Measurements from ENCODE around the gene FER.

Gene FER

DNA sequence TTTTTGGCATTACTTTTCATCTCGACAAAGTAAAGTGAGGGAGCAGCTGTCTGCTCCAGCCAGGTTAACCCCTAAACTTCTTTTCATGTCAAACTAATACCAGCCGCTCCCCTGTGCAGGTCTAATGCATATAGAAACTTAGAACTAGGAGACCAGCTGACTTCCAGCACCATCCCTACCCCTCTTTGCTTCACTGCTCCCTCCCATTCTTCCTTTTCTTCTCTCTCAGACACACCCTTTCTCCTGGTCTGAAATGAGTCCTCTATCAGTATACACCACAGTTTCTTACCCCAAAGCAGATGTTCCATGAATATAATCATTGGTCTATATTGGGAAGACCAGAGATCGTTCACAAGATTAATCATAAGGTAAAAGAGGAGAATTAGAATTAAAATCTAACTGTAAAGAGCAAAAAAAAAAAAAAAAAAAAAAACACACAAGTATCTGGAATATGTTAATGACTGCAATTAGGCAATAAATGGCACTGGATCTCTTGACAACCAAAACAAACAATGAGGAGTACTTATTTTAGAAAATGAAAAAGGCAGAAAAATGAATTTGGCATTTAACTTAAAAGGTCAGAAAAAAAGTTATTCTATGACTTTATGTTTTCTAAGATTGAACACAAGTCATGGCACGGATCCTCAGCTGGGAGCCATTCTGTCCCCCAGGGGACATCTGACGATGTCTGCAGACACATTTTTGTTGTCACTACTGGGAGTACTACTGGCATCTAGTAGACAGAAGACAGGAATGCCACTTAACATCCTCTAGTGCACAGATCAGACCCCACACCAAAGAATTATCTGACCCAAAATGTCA lies 452.3 kb downstream of the FER start:
- DNase-seq (ENCODE audit: low read depth, low spot score), result no peak
- no peak overlapping the region for H3K27ac ChIP-seq

DNA sequence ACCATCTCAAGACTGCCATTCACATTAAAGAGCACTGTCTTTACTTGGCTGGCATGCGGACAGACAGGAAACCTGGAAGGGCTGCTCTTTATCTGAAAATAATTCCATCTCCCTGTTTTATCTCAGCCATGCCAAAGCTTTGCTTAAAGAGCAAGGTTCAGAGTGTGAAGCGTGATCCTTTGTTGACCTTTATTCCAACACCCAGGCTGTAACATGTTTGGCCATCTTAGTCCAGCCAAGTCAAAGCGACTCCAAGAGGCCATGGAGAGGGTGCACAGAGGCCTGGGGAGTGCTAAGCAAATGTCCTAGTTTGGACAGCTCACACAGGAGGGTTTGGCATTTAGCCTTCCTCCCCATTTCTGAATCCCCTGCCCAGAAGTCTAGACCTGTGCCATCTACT lies 467.3 kb downstream of the FER start:
- no peak overlapping the region for H3K27ac ChIP-seq
- no peak for DNase-seq (ENCODE audit: low read depth, low spot score)

GRCh38 chr5:109218818-109219217 lies 471.1 kb downstream of the FER start:
- DNase-seq (ENCODE audit: low read depth, low spot score), result no peak
- H3K27ac ChIP-seq, result no peak overlapping the region

- DNase-seq (ENCODE audit: low read depth, low spot score), result no peak
- no peak overlapping the region for H3K27ac ChIP-seq
These were observed 475.8 kb downstream of the FER start for GRCh38 chr5:109223531-109223930.

- H3K27ac ChIP-seq, result no peak overlapping the region
- no peak for DNase-seq (ENCODE audit: low read depth, low spot score)
These were observed 476.7 kb downstream of the FER start for GRCh38 chr5:109224276-109224882.

- no peak for DNase-seq (ENCODE audit: low read depth, low spot score)
These were observed 478.3 kb downstream of the FER start for GRCh38 chr5:109225716-109226625.

GRCh38 chr5:109230369-109230768 lies 482.7 kb downstream of the FER start:
- no peak for DNase-seq (ENCODE audit: low read depth, low spot score)
- no peak overlapping the region for H3K27ac ChIP-seq

More at GRCh38 chr5:109225716-109226625, 478.3 kb downstream of the FER start:
- no peak overlapping the region for H3K27ac ChIP-seq

DNA sequence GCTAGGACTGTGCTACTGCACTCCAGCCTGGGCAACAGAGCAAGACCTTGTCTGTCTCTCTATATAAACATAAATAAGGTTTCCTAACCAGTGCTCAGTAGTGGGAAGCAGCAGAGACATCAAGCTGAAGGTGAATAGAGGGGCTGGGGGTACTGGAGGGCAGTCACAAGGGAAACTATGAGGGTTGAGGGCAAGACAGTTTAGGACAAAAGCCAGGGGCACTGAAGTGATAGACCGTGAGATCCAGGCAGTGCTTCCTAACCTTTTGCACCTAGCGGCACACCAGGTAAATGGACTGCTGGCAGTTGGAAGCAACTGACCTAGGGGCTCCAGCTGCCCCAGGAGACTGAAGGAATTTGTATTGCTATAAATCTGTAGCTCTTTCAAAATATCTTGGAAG lies 483.6 kb downstream of the FER start:
- no peak for DNase-seq (ENCODE audit: low read depth, low spot score)

DNA sequence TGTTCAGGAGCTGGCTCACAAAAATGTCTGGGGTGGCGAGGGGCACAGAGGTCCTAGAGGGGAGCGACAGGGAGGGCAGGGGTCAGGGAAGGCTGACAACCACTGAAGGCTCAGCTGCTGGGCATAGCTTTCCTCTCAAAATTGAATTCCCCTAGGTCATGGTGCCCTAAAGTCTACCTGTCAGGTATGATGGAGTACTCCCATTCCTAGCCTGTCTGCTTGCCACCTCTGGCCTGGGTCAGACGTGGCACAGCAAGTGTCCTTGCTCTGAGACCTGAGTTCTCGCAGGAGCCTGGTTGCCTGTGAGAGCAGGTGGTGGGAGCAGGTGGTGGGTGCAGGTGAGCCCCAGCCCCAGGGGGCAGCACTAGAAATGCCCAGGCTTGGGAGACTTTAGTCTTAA lies 486.7 kb downstream of the FER start:
- DNase-seq (ENCODE audit: low read depth, low spot score), result no peak
- no peak overlapping the region for H3K27ac ChIP-seq

More for the DNA sequence above, 483.6 kb downstream of the FER start:
- H3K27ac ChIP-seq, result no peak overlapping the region

DNA sequence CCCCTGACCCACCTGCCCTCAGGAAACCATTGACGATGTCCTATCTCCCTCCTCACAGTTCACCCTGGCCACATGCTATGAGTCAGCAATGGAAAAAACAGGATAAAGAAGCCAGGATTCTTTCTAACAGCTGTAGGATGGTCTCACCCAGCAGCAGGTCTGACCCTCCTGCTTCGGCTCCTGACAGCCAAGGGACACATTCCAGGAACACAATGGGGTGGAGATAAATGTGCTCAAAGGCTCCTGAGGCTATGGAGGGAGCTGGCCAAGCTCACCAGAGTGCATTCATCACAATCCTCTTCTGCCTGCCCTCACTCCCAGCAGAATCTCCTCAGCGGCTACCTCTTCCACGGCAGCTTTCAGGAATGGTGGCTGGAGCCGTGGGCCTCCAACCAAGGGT lies 491.8 kb downstream of the FER start:
- no peak for DNase-seq (ENCODE audit: low read depth, low spot score)
- H3K27ac ChIP-seq, result no peak overlapping the region

DNA sequence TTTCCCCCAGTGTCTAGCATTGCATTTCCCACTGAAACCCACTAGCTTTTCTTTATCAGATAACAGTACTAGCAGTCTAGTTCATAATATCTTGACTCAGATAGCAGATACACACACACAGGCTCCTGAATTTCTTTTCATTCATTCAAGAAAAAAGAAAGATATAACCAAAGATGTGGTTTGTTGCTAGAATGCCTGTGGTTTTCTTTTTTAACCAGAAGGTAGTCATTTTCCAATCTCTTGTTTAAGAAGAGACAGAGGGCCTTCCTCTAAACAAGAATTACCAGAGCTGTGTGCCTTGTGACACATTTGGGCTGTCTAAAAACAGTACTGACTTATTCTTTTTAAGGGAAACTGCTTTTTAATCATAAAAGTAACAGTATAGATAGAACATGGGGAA lies 494.8 kb downstream of the FER start:
- no peak overlapping the region for H3K27ac ChIP-seq
- no peak for DNase-seq (ENCODE audit: low read depth, low spot score)

- no peak overlapping the region for H3K27ac ChIP-seq
- no peak for DNase-seq (ENCODE audit: low read depth, low spot score)
These were observed 498.7 kb downstream of the FER start for GRCh38 chr5:109246395-109246794.
